Measurements from ENCODE around the gene CDIPT. TPM values are rescaled to one million over a fixed set of nuclear protein-coding genes. Genes with fewer than 3 reads are reported as not detected.
A peak's percentile ranks its signal among the peaks of the same experiment; 100 is the strongest.

The CDIPT gene
- total and polyA plus RNA-seq, 2 of the 13 experiments (the other 11 are each of a cell fraction or from before 2014, with no cell fraction given) = 54.9 to 97.5 TPM

DNA sequence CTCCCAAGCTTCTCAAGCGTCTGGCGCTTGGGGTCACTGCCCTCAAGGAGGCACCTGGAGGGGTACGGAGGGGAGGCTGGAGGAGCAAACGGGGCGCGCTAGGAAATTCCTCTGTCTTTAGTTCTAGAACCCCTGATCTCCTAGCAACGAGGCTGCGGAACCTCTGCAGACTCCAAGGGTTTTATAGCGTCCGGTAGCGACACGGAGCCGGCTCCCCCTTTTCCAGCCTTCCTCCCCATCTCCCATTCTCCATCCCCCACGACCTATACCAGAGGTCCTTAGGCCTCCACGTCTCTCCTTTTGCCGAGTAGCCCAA lies 601 bp upstream of the CDIPT start (continued):
- TF ChIP-seq POLR2AphosphoS5 (IDR thresholded peaks at IDR 0.05; ENCODE audit: low read depth, low read length) = peak; percentile 30; the same call in 1 of the 2 replicates
- TF ChIP-seq, protein P1, sequence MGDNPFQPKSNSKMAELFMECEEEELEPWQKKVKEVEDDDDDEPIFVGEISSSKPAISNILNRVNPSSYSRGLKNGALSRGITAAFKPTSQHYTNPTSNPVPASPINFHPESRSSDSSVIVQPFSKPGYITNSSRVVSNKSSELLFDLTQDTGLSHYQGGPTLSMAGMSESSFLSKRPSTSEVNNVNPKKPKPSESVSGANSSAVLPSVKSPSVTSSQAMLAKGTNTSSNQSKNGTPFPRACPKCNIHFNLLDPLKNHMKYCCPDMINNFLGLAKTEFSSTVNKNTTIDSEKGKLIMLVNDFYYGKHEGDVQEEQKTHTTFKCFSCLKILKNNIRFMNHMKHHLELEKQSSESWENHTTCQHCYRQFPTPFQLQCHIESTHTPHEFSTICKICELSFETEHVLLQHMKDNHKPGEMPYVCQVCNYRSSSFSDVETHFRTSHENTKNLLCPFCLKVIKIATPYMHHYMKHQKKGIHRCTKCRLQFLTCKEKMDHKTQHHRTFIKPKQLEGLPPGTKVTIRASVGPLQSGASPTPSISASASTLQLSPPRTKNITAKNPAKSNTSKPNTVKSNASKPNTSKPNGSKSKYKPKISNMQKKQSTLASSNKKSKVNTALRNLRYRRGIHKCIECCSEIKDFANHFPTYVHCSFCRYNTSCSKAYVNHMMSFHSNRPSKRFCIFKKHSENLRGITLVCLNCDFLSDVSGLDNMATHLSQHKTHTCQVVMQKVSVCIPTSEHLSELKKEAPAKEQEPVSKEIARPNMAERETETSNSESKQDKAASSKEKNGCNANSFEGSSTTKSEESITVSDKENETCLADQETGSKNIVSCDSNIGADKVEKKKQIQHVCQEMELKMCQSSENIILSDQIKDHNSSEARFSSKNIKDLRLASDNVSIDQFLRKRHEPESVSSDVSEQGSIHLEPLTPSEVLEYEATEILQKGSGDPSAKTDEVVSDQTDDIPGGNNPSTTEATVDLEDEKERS (CRISPR knock-in tag; IDR thresholded peaks at IDR 0.05) = 0 out of 2 replicates have a peak, but pooled peaks have one; percentile 46
- TF ChIP-seq, protein P2, sequence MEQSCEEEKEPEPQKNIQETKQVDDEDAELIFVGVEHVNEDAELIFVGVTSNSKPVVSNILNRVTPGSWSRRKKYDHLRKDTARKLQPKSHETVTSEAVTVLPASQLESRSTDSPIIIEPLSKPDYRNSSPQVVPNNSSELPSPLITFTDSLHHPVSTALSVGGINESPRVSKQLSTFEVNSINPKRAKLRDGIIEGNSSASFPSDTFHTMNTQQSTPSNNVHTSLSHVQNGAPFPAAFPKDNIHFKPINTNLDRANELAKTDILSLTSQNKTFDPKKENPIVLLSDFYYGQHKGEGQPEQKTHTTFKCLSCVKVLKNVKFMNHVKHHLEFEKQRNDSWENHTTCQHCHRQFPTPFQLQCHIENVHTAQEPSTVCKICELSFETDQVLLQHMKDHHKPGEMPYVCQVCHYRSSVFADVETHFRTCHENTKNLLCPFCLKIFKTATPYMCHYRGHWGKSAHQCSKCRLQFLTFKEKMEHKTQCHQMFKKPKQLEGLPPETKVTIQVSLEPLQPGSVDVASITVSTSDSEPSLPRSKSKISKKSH (CRISPR knock-in tag; IDR thresholded peaks at IDR 0.05; ENCODE audit: borderline replicate concordance) = 0 out of 2 replicates have a peak, but pooled peaks have one; percentile 69

DNA sequence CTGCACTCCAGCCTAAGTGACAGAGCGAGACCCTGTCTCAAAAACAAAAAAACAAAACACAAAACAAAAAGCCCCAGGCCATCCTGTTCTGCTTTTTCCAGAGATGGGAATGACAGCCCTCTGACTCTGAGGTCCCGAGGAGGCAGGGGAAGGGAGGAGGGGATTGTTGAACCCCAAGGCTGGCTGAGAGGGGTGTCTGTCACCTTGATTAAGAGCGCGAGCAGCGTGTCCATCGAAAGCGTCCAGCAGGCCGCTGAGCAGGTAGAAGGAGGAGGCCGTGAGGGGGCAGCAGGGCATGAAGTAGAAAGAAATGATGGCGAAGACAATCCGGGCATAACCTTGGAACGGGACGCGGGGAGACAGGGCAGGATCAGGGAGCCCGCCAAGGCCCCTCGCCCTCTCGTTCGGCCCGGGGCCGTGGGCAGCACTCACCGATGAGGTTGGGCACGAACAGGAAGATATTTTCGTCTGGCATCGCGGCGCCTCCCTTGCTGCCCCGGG lies 593 bp downstream of the CDIPT start:
- POLR2A ChIA-PET = interaction anchor here (1.0 to 4.1 kb wide), 14 partner anchors 14 to 203 kb away, joined by 3 to 29 read pairs (median 8); partner anchors contain the start of genes ALDOA, ASPHD1, KCTD13 and MAZ
- TF ChIP-seq, protein P3, sequence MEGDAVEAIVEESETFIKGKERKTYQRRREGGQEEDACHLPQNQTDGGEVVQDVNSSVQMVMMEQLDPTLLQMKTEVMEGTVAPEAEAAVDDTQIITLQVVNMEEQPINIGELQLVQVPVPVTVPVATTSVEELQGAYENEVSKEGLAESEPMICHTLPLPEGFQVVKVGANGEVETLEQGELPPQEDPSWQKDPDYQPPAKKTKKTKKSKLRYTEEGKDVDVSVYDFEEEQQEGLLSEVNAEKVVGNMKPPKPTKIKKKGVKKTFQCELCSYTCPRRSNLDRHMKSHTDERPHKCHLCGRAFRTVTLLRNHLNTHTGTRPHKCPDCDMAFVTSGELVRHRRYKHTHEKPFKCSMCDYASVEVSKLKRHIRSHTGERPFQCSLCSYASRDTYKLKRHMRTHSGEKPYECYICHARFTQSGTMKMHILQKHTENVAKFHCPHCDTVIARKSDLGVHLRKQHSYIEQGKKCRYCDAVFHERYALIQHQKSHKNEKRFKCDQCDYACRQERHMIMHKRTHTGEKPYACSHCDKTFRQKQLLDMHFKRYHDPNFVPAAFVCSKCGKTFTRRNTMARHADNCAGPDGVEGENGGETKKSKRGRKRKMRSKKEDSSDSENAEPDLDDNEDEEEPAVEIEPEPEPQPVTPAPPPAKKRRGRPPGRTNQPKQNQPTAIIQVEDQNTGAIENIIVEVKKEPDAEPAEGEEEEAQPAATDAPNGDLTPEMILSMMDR (CRISPR knock-in tag; IDR thresholded peaks at IDR 0.05) = peak; percentile 62
- TF ChIP-seq ARHGAP35 (CRISPR knock-in tag; IDR thresholded peaks at IDR 0.05; ENCODE audit: borderline replicate concordance) (peak; percentile 63; the same call in 1 of the 2 replicates), TCF7 (IDR thresholded peaks at IDR 0.05; ENCODE audit: low read depth) (no peak), ZNF354B (CRISPR knock-in tag; IDR thresholded peaks at IDR 0.05) (peak; percentile 86; the same call in 1 of the 2 replicates), FLYWCH1 (CRISPR knock-in tag; IDR thresholded peaks at IDR 0.05) (no peak), ZNF510 (CRISPR knock-in tag; IDR thresholded peaks at IDR 0.05; ENCODE audit: low read depth) (no peak), ATF1 (CRISPR knock-in tag; IDR thresholded peaks at IDR 0.05) (no peak)
- TF ChIP-seq, protein P4, sequence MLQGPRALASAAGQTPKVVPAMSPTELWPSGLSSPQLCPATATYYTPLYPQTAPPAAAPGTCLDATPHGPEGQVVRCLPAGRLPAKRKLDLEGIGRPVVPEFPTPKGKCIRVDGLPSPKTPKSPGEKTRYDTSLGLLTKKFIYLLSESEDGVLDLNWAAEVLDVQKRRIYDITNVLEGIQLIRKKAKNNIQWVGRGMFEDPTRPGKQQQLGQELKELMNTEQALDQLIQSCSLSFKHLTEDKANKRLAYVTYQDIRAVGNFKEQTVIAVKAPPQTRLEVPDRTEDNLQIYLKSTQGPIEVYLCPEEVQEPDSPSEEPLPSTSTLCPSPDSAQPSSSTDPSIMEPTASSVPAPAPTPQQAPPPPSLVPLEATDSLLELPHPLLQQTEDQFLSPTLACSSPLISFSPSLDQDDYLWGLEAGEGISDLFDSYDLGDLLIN (CRISPR knock-in tag; IDR thresholded peaks at IDR 0.05; ENCODE audit: borderline replicate concordance) = no peak
- TF ChIP-seq, protein P2 (CRISPR knock-in tag; IDR thresholded peaks at IDR 0.05; ENCODE audit: borderline replicate concordance) = peak; percentile 45; the same call in 1 of the 2 replicates

More for the DNA sequence above, 593 bp downstream of the CDIPT start:
- FAIRE-seq (no peak), DNase-seq (ENCODE audit: low spot score) (no peak), ATAC-seq (peak; percentile 10)
- WGBS (ENCODE audit: low lambda C conversion rate) = 3% methylated on average over 14 of the region's 27 CpGs
- peaks cover 6 to 13% of the 10 kb centered on the region in 2 experiments; a peak in 4 of 5 replicates for H3K36me3 ChIP-seq (replicated peaks in 1 of 2; ENCODE audit: control insufficient read depth in 1 of 2, insufficient read depth in 2 of 2, low read length in 2 of 2)
- BruUV-seq (replicated peaks) = no TSS peak
- H2AFZ ChIP-seq (ENCODE audit: low read length) = no peak overlapping the region
- peak overlapping the region; percentile 93 for H3K9ac ChIP-seq (ENCODE audit: insufficient read depth, low read depth, low read length)
- peak overlapping the region; percentile 85 to 95 (median 88) for H3K4me3 ChIP-seq (replicated peaks in 1 of 3; ENCODE audit: insufficient read depth in 1 of 3, low read depth in 2 of 3, low read length in 3 of 3)
- H3K79me2 ChIP-seq (ENCODE audit: insufficient read depth, low read length) = peaks cover 13% of the 10 kb centered on the region
- in situ Hi-C loops (cut with HindIII; ENCODE audit: extremely low pct_ligation_motif_present, low pct_unique_long_range_greater_than_20kb) = loop anchor here (10.0 kb wide), 1 partner anchor 142 kb away; no protein-coding TSS in a partner anchor
- intact Hi-C loops (cut with micrococcal nuclease; ENCODE audit: unreplicated experiment) = loop anchor here (2.0 to 5.0 kb wide), 3 partner anchors 30 to 38 kb away; partner anchors contain the start of gene ASPHD1
- no peaks in the 10 kb centered on the region; the same call in 1 of the 2 replicates for H4K20me1 ChIP-seq (ENCODE audit: insufficient read depth, low read length)
- CTCF ChIA-PET (ENCODE audit: low intra/inter-chr PET ratio, low total read pairs) = interaction anchor here (0.9 kb wide), 1 partner anchor 143 kb away, joined by 3 read pairs; no protein-coding TSS in a partner anchor
- peak overlapping the region; percentile 97 for H3K27ac ChIP-seq (ENCODE audit: extremely low read length, insufficient read depth, low read length)
- H3K4me2 ChIP-seq (ENCODE audit: low read depth, low read length) = peak overlapping the region; percentile 91
- no peaks in the 10 kb centered on the region; a peak in 1 of 5 replicates for H3K27me3 ChIP-seq (ENCODE audit: control insufficient read depth in 1 of 2, insufficient read depth in 2 of 2, low read length in 2 of 2)
- no peaks in the 10 kb centered on the region for H3K9me3 ChIP-seq (ENCODE audit: low read length)
- H3K4me1 ChIP-seq (ENCODE audit: insufficient read depth, low read length) = peaks cover 37% of the 10 kb centered on the region
